CD14-positive monocyte (primary cell): ENCODE measurements around the gene PNO1. TPM values are rescaled to one million over a fixed set of nuclear protein-coding genes. Genes with fewer than 3 reads are reported as not detected.

ENCODE experiments used
- DNase-seq, 3 donors: peaks; one replicate each; pipeline ENCODE4 v3.0.0-alpha.2; 2011 to 2022
- H2AFZ ChIP-seq: 2 replicates; pipeline ENCODE4 v1.6.0; 2012; ENCODE audit warnings: mild to moderate bottlenecking, low read depth, low read length, inconsistent platforms; ENCODE audit not compliant: insufficient read depth, poor library complexity, severe bottlenecking
- H3K27ac ChIP-seq, 2 donors: 1 replicate in 1 of 2; 2 replicates in 1 of 2; pipeline ENCODE4 v1.5.1; 2012 to 2013; ENCODE audit warnings: low read length in 2 of 2, control low read depth in 1 of 2, inconsistent platforms in 1 of 2, low read depth in 1 of 2, mild to moderate bottlenecking in 1 of 2
- H3K27me3 ChIP-seq, 2 donors: one replicate each; pipeline versions ENCODE4 v1.6.0 to v1.6.1; 2011 to 2013; ENCODE audit warnings: low read length in 2 of 2; ENCODE audit not compliant: control insufficient read depth in 2 of 2, insufficient read depth in 2 of 2
- H3K36me3 ChIP-seq, 2 donors: replicated peaks in 1 of 2; 1 replicate in 1 of 2; 2 replicates in 1 of 2; pipeline versions ENCODE4 v1.5.1 to v1.6.1; 2012 to 2013; ENCODE audit warnings: low read length in 2 of 2, control low read depth in 1 of 2, inconsistent platforms in 1 of 2, mild to moderate bottlenecking in 1 of 2; ENCODE audit not compliant: insufficient read depth in 2 of 2, control insufficient read depth in 1 of 2
- H3K4me1 ChIP-seq, 2 donors: 1 replicate in 1 of 2; 2 replicates in 1 of 2; pipeline versions ENCODE4 v1.5.1 to v1.6.1; 2012 to 2013; ENCODE audit warnings: low read length in 2 of 2, control low read depth in 1 of 2, inconsistent platforms in 1 of 2, mild to moderate bottlenecking in 1 of 2, moderate library complexity in 1 of 2; ENCODE audit not compliant: insufficient read depth in 2 of 2, control insufficient read depth in 1 of 2
- H3K4me2 ChIP-seq: replicated peaks from 2 replicates; pipeline ENCODE3; 2012; ENCODE audit warnings: low read length, moderate library complexity, mild to moderate bottlenecking; ENCODE audit not compliant: poor library complexity, severe bottlenecking; ENCODE audit errors: extremely low read depth
- H3K4me3 ChIP-seq, 3 experiments: fragments of 200-600 bp in 1 of 3; sonication (generic) in 1 of 3; replicated peaks in 1 of 3; 1 replicate in 2 of 3; 2 replicates in 1 of 3; pipeline ENCODE4 v1.5.1; 2011 to 2013; ENCODE audit warnings: low read length in 3 of 3, mild to moderate bottlenecking in 3 of 3, control low read depth in 2 of 3, low read depth in 2 of 3, inconsistent platforms in 1 of 3, moderate library complexity in 1 of 3
- H3K79me2 ChIP-seq: 2 replicates; pipeline ENCODE4 v1.6.0; 2012; ENCODE audit warnings: mild to moderate bottlenecking, control low read depth, inconsistent platforms, low read length, moderate library complexity; ENCODE audit not compliant: insufficient read depth
- H3K9ac ChIP-seq: 2 replicates; pipeline ENCODE4 v1.6.0; 2017; ENCODE audit warnings: low read length, mild to moderate bottlenecking; ENCODE audit not compliant: insufficient read depth, poor library complexity, severe bottlenecking
- H3K9me3 ChIP-seq, 2 donors: replicated peaks in 1 of 2; 1 replicate in 1 of 2; 2 replicates in 1 of 2; pipeline versions ENCODE4 v1.5.1 to v1.6.1; 2012 to 2013; ENCODE audit warnings: low read length in 2 of 2, control low read depth in 1 of 2; ENCODE audit not compliant: control insufficient read depth in 1 of 2, insufficient read depth in 1 of 2
- H4K20me1 ChIP-seq: 2 replicates; pipeline ENCODE4 v1.6.0; 2012; ENCODE audit warnings: mild to moderate bottlenecking, low read length, control low read depth, moderate library complexity; ENCODE audit not compliant: insufficient read depth
- H3K27ac Mint-ChIP-seq, 7 donors: one replicate each; pipeline ENCODE4 v1.8.0; 2020; ENCODE audit warnings: mild to moderate bottlenecking in 7 of 7, mixed read lengths in 7 of 7, moderate library complexity in 6 of 7, inconsistent platforms in 2 of 7
- H3K27me3 Mint-ChIP-seq, 3 donors: one replicate each; pipeline ENCODE4 v1.8.0; 2021 to 2022; ENCODE audit warnings: low read depth in 3 of 3, mild to moderate bottlenecking in 3 of 3, mixed read lengths in 3 of 3, moderate library complexity in 3 of 3, inconsistent platforms in 1 of 3
- H3K36me3 Mint-ChIP-seq, 2 donors: one replicate each; pipeline ENCODE4 v1.8.0; 2020; ENCODE audit warnings: mixed read lengths in 2 of 2, inconsistent platforms in 1 of 2, mild to moderate bottlenecking in 1 of 2
- H3K4me1 Mint-ChIP-seq: one replicate; pipeline ENCODE4 v1.8.0; 2020; ENCODE audit warnings: mild to moderate bottlenecking, mixed read lengths
- H3K4me3 Mint-ChIP-seq, 2 donors: one replicate each; pipeline ENCODE4 v1.8.0; 2020; ENCODE audit warnings: mild to moderate bottlenecking in 2 of 2, mixed read lengths in 2 of 2, moderate library complexity in 1 of 2
- H3K9me3 Mint-ChIP-seq, 7 donors: one replicate each; pipeline ENCODE4 v1.8.0; 2020 to 2022; ENCODE audit warnings: mixed read lengths in 7 of 7, mild to moderate bottlenecking in 6 of 7, moderate library complexity in 6 of 7, inconsistent platforms in 2 of 7
- WGBS: methylation state at CpG from one replicate; pipeline ENCODE4 v1.1.5; 2013; ENCODE audit warnings: missing lambda C conversion rate; ENCODE audit not compliant: insufficient coverage; 5-methylcytosine and 5-hydroxymethylcytosine counted together
- intact Hi-C, 2 donors: fragments of 100-400 bp; cut with micrococcal nuclease; formaldehyde crosslinking; loops; one replicate each; pipeline versions ENCODE4 v1.15.0 to v1.15.1; 2023
- polyA plus RNA-seq, 3 donors: library from polyadenylated mRNA; depleted of rRNA in 1 of 3; unstranded in 2 of 3; stranded (reverse) in 1 of 3; fragments of 300-500 nt in 2 of 3; fragments of >200 nt in 1 of 3; fragmentation: Illumina TruSeq in 2 of 3; gene quantifications; 1 replicate in 2 of 3; 2 replicates in 1 of 3; pipeline ENCODE4 v1.2.3, GENCODE V29; 2012 to 2021
- TF ChIP-seq, protein P1 (sequence below): fragments of 200-600 bp; IDR thresholded peaks from one replicate; pipeline ENCODE4 v1.8.0; 2022; ENCODE audit warnings: antibody characterized with exemption, mild to moderate bottlenecking

Gene PNO1
- polyA plus RNA-seq, 3 donors: 4.7 to 14.0 (median 10.8) TPM

DNA sequence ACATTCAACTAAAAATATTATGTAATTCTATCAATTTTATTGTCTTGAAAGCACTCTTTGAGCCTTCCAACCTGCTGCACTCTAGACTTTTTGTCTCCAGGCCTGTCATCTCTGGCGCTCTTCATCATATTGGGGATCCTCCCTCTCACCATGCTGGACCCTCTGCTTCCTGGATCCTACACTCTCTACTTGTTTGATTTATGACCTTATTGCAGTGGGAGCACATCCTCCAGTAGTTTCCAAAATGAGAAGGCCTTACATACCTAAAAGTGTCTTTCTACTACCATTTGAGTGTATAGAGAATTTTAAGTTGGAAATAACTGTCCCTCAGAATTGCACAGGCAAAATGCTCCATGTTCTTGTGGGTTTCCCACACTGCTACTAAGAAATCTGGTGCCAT, 25.2 kb downstream of the PNO1 start:
- Histone ChIP-seq H3K36me3 (peaks cover 40 to 88% of the 10 kb centered on the region in 2 donors), H3K27ac (peak overlapping the region in 1 of 2 donors; percentile 36)
- peaks cover 2% of the 10 kb centered on the region for H3K4me1 Mint-ChIP-seq

DNA sequence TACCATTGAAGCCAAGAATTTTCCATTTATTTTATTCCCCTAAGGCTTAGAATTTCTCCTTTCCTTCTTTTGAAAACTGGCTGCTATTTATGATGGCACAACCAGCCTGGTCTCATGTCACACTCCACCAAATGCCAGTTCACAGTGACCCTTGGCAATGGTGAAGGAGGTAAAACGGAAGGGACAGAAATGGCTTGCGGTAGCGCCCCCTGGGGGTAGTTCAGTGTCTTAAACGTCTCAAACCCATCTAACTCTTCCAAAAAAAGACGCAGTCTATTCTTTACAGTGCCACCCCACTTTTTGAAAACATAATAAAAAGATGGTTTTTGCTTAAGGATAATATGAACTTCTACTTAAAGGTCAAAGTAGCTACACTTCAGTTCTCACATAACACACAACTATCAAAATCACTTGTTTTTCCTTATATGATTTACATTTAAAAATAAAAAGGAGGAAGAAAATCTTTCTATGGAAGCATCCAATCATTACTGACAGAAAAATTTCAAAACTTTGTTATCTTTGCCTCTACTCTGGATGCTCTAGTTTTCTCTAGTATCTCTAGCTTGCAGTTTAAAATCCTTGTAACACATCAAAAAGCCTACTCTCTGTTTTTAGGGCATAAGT, 28.0 kb downstream of the PNO1 start:
- DNase-seq: peak; percentile 63 to 75 (median 72)
- Histone ChIP-seq H3K36me3 (peaks cover 28 to 65% of the 10 kb centered on the region in 2 donors), H3K4me3 (no peak overlapping the region), H3K9me3 (no peaks in the 10 kb centered on the region), H3K4me1 (no peaks in the 10 kb centered on the region), H3K9ac (no peak overlapping the region), H3K4me2 (no peak overlapping the region), H3K27ac (no peak overlapping the region), H2AFZ (no peak overlapping the region), H3K79me2 (peaks cover 54% of the 10 kb centered on the region), H3K27me3 (no peaks in the 10 kb centered on the region), H4K20me1 (peaks cover 88% of the 10 kb centered on the region)
- H3K27ac Mint-ChIP-seq: peak overlapping the region in 4 of 7 donors; percentile 42 to 75 (median 45)
- peaks cover 8% of the 10 kb centered on the region for H3K4me1 Mint-ChIP-seq
- H3K36me3 Mint-ChIP-seq: peaks cover 42 to 62% of the 10 kb centered on the region in 2 donors
- H3K27me3 Mint-ChIP-seq: no peaks in the 10 kb centered on the region
- no peaks in the 10 kb centered on the region for H3K9me3 Mint-ChIP-seq
- intact Hi-C loops: loop anchor here (5.0 to 10.0 kb wide), 2 partner anchors 61 to 63 kb away; no protein-coding TSS in a partner anchor
- TF ChIP-seq, protein P1, sequence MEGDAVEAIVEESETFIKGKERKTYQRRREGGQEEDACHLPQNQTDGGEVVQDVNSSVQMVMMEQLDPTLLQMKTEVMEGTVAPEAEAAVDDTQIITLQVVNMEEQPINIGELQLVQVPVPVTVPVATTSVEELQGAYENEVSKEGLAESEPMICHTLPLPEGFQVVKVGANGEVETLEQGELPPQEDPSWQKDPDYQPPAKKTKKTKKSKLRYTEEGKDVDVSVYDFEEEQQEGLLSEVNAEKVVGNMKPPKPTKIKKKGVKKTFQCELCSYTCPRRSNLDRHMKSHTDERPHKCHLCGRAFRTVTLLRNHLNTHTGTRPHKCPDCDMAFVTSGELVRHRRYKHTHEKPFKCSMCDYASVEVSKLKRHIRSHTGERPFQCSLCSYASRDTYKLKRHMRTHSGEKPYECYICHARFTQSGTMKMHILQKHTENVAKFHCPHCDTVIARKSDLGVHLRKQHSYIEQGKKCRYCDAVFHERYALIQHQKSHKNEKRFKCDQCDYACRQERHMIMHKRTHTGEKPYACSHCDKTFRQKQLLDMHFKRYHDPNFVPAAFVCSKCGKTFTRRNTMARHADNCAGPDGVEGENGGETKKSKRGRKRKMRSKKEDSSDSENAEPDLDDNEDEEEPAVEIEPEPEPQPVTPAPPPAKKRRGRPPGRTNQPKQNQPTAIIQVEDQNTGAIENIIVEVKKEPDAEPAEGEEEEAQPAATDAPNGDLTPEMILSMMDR: peak; percentile 92
- WGBS: no CpG with 5 or more reads among the region's 5 CpGs
- no peak overlapping the region for H3K4me3 Mint-ChIP-seq

More for the DNA sequence above, 25.2 kb downstream of the PNO1 start:
- Histone ChIP-seq H3K79me2 (peaks cover 39% of the 10 kb centered on the region), H3K9me3 (no peaks in the 10 kb centered on the region), H3K27me3 (no peaks in the 10 kb centered on the region), H3K4me3 (no peak overlapping the region), H3K4me1 (no peaks in the 10 kb centered on the region), H4K20me1 (peaks cover 87% of the 10 kb centered on the region), H2AFZ (no peak overlapping the region), H3K4me2 (no peak overlapping the region), H3K9ac (no peak overlapping the region)
- WGBS: 100% methylated on average over 1 of the region's 1 CpG
- DNase-seq: no peak
- Mint-ChIP-seq H3K36me3 (peaks cover 53 to 79% of the 10 kb centered on the region in 2 donors), H3K27me3 (no peaks in the 10 kb centered on the region), H3K9me3 (no peaks in the 10 kb centered on the region), H3K4me3 (no peak overlapping the region), H3K27ac (peak overlapping the region in 1 of 7 donors; percentile 75)
- intact Hi-C loops: loop anchor here in 1 of 2 donors (10.0 kb wide), 1 partner anchor 58 kb away; no protein-coding TSS in a partner anchor
- TF ChIP-seq, protein P1: no peak
